HUES6 (cell line): ENCODE data around the gene THBS3.

Experiments
- H3K27ac ChIP-seq: 2 replicates; pipeline ENCODE4 v1.7.0; 2013; ENCODE audit warnings: low read depth, mild to moderate bottlenecking, low read length, inconsistent platforms
- H3K27me3 ChIP-seq: 2 replicates; pipeline ENCODE4 v1.6.1; 2013; ENCODE audit warnings: low read length; ENCODE audit not compliant: control insufficient read depth, insufficient read depth
- H3K36me3 ChIP-seq: 2 replicates; pipeline ENCODE4 v1.6.1; 2013; ENCODE audit warnings: low read length; ENCODE audit not compliant: control insufficient read depth, insufficient read depth
- H3K4me1 ChIP-seq: 2 replicates; pipeline ENCODE4 v1.6.1; 2013; ENCODE audit warnings: low read length; ENCODE audit not compliant: control insufficient read depth, insufficient read depth
- H3K4me3 ChIP-seq: 2 replicates; pipeline ENCODE4 v1.5.1; 2013; ENCODE audit warnings: low read depth, low read length
- H3K9ac ChIP-seq: one replicate; pipeline ENCODE4 v1.6.1; 2013; ENCODE audit warnings: mild to moderate bottlenecking, low read length
- H3K9me3 ChIP-seq: 2 replicates; pipeline ENCODE4 v1.6.1; 2013; ENCODE audit warnings: low read depth, low read length; ENCODE audit not compliant: control insufficient read depth, insufficient read depth

THBS3 gene

GRCh38 chr1:155184835-155185782 lies 22.6 kb downstream of the THBS3 start:
- H3K4me1 ChIP-seq: peaks cover 18% of the 10 kb centered on the region
- H3K27me3 ChIP-seq: no peaks in the 10 kb centered on the region
- H3K4me3 ChIP-seq: no peak overlapping the region
- H3K9ac ChIP-seq: no peak overlapping the region
- no peaks in the 10 kb centered on the region for H3K9me3 ChIP-seq
- H3K36me3 ChIP-seq: peaks cover 18% of the 10 kb centered on the region
- no peak overlapping the region for H3K27ac ChIP-seq

GRCh38 chr1:155184351-155184811 lies 23.3 kb downstream of the THBS3 start:
- Histone ChIP-seq H3K27me3 (no peaks in the 10 kb centered on the region), H3K36me3 (peaks cover 25% of the 10 kb centered on the region), H3K4me3 (no peak overlapping the region), H3K4me1 (peaks cover 18% of the 10 kb centered on the region), H3K9me3 (no peaks in the 10 kb centered on the region), H3K9ac (no peak overlapping the region), H3K27ac (no peak overlapping the region)

- H3K27ac ChIP-seq: no peak overlapping the region
- no peaks in the 10 kb centered on the region for H3K9me3 ChIP-seq
- no peak overlapping the region for H3K9ac ChIP-seq
- H3K4me1 ChIP-seq: peaks cover 18% of the 10 kb centered on the region
- H3K4me3 ChIP-seq: no peak overlapping the region
- H3K27me3 ChIP-seq: no peaks in the 10 kb centered on the region
- peaks cover 31% of the 10 kb centered on the region for H3K36me3 ChIP-seq
Observed at GRCh38 chr1:155183775-155184221, 23.9 kb downstream of the THBS3 start.

GRCh38 chr1:155182052-155182550 lies 25.6 kb downstream of the THBS3 start:
- no peaks in the 10 kb centered on the region for H3K27me3 ChIP-seq
- peaks cover 18% of the 10 kb centered on the region for H3K4me1 ChIP-seq
- no peak overlapping the region for H3K9ac ChIP-seq
- H3K36me3 ChIP-seq: peaks cover 46% of the 10 kb centered on the region
- H3K27ac ChIP-seq: no peak overlapping the region
- no peak overlapping the region for H3K4me3 ChIP-seq
- no peaks in the 10 kb centered on the region for H3K9me3 ChIP-seq

- Histone ChIP-seq H3K27me3 (no peaks in the 10 kb centered on the region), H3K4me3 (no peak overlapping the region), H3K9me3 (no peaks in the 10 kb centered on the region), H3K27ac (no peak overlapping the region), H3K36me3 (peaks cover 50% of the 10 kb centered on the region), H3K9ac (no peak overlapping the region), H3K4me1 (peaks cover 12% of the 10 kb centered on the region)
Observed at GRCh38 chr1:155181371-155182051, 26.2 kb downstream of the THBS3 start.

GRCh38 chr1:155179112-155180031 lies 28.3 kb downstream of the THBS3 start:
- Histone ChIP-seq H3K9ac (no peak overlapping the region), H3K4me1 (peaks cover 7% of the 10 kb centered on the region; the same call in 1 of the 2 replicates), H3K36me3 (peaks cover 50% of the 10 kb centered on the region), H3K27ac (no peak overlapping the region), H3K27me3 (no peaks in the 10 kb centered on the region), H3K4me3 (no peak overlapping the region), H3K9me3 (no peaks in the 10 kb centered on the region)

- Histone ChIP-seq H3K27me3 (no peaks in the 10 kb centered on the region), H3K9ac (no peak overlapping the region), H3K9me3 (no peaks in the 10 kb centered on the region), H3K36me3 (peaks cover 48% of the 10 kb centered on the region), H3K4me1 (peaks cover 7% of the 10 kb centered on the region; the same call in 1 of the 2 replicates), H3K4me3 (no peak overlapping the region), H3K27ac (no peak overlapping the region)
Observed at GRCh38 chr1:155178441-155179111, 29.1 kb downstream of the THBS3 start.

- Histone ChIP-seq H3K4me1 (peaks cover 7% of the 10 kb centered on the region; the same call in 1 of the 2 replicates), H3K27ac (no peak overlapping the region), H3K4me3 (no peak overlapping the region), H3K27me3 (no peaks in the 10 kb centered on the region), H3K9ac (no peak overlapping the region), H3K9me3 (no peaks in the 10 kb centered on the region), H3K36me3 (peaks cover 47% of the 10 kb centered on the region)
Observed at GRCh38 chr1:155177918-155178281, 29.8 kb downstream of the THBS3 start.

- H3K4me3 ChIP-seq: no peak overlapping the region
- no peak overlapping the region for H3K27ac ChIP-seq
- no peaks in the 10 kb centered on the region for H3K9me3 ChIP-seq
- no peaks in the 10 kb centered on the region for H3K27me3 ChIP-seq
- H3K4me1 ChIP-seq: peaks cover 7% of the 10 kb centered on the region; the same call in 1 of the 2 replicates
- H3K9ac ChIP-seq: no peak overlapping the region
- H3K36me3 ChIP-seq: peaks cover 46% of the 10 kb centered on the region
Observed at GRCh38 chr1:155177192-155177917, 30.3 kb downstream of the THBS3 start.
